Bronchial epithelial cell (primary cell): ENCODE data around the gene EVPL. TPM values are rescaled to one million over a fixed set of nuclear protein-coding genes. Genes with fewer than 3 reads are reported as not detected.

Experiments used
- DNase-seq: peaks from one replicate; pipeline ENCODE4 v3.0.0-alpha.2; 2010; ENCODE audit warnings: low read depth
- FAIRE-seq: peaks from 2 replicates; lab custom pipeline; 2011; peaks lifted over from hg19 to GRCh38; lab: Jason Lieb, UNC
- H3K27me3 ChIP-seq: 2 replicates; pipeline ENCODE4 v1.5.1; 2011; ENCODE audit warnings: low read length; ENCODE audit not compliant: control insufficient read depth, insufficient read depth
- H3K36me3 ChIP-seq: 2 replicates; pipeline ENCODE4 v1.5.1; 2011; ENCODE audit warnings: low read length; ENCODE audit not compliant: control insufficient read depth, insufficient read depth
- H3K4me3 ChIP-seq: 2 replicates; pipeline ENCODE4 v1.5.1; 2011; ENCODE audit warnings: mild to moderate bottlenecking, low read depth, low read length, control low read depth
- CTCF ChIP-seq: IDR thresholded peaks from 2 replicates; pipeline ENCODE4 v1.5.1; 2011; ENCODE audit warnings: mild to moderate bottlenecking, moderate library complexity, low read length, control low read depth, inconsistent platforms; ENCODE audit not compliant: insufficient read depth, severe bottlenecking
- total RNA-seq: library from RNA; depleted of rRNA; stranded (reverse); fragments of >200 nt; gene quantifications from 2 replicates; pipeline ENCODE4 v1.2.1, GENCODE V29; 2014

Gene EVPL
- total RNA-seq, 1 donor from 2014 or later = 27.1 TPM

GRCh38 chr17:75994802-75995370 lies 32.2 kb downstream of the EVPL start:
- DNase-seq (no peak), FAIRE-seq (no peak)
- no peak for TF ChIP-seq CTCF
- no peaks in the 10 kb centered on the region for H3K27me3 ChIP-seq
- H3K4me3 ChIP-seq = no peak overlapping the region
- peaks cover 5% of the 10 kb centered on the region for H3K36me3 ChIP-seq

- Histone ChIP-seq H3K27me3 (no peaks in the 10 kb centered on the region), H3K36me3 (peaks cover 7% of the 10 kb centered on the region), H3K4me3 (no peak overlapping the region)
- DNase-seq (no peak), FAIRE-seq (no peak)
- TF ChIP-seq CTCF = no peak
Measured at GRCh38 chr17:75991396-75991795, 35.7 kb downstream of the EVPL start.

GRCh38 chr17:75987041-75987440 lies 40.1 kb downstream of the EVPL start:
- Histone ChIP-seq H3K27me3 (no peaks in the 10 kb centered on the region), H3K36me3 (peaks cover 6% of the 10 kb centered on the region), H3K4me3 (no peak overlapping the region)
- no peak for TF ChIP-seq CTCF
- DNase-seq (no peak), FAIRE-seq (no peak)

GRCh38 chr17:75985986-75986385 lies 41.1 kb downstream of the EVPL start:
- Histone ChIP-seq H3K4me3 (no peak overlapping the region), H3K36me3 (peaks cover 2% of the 10 kb centered on the region), H3K27me3 (no peaks in the 10 kb centered on the region)
- FAIRE-seq (no peak), DNase-seq (no peak)
- no peak for TF ChIP-seq CTCF

GRCh38 chr17:75983501-75984181 lies 43.5 kb downstream of the EVPL start:
- Histone ChIP-seq H3K4me3 (no peak overlapping the region), H3K27me3 (no peaks in the 10 kb centered on the region), H3K36me3 (peaks cover 2% of the 10 kb centered on the region)
- DNase-seq = peak; percentile 63
- no peak for FAIRE-seq
- TF ChIP-seq CTCF = no peak

GRCh38 chr17:75981019-75981615 lies 46.0 kb downstream of the EVPL start:
- TF ChIP-seq CTCF = no peak
- DNase-seq (no peak), FAIRE-seq (no peak)
- no peaks in the 10 kb centered on the region for H3K36me3 ChIP-seq
- H3K27me3 ChIP-seq = no peaks in the 10 kb centered on the region
- H3K4me3 ChIP-seq = no peak overlapping the region
